Measurements from ENCODE around the gene SRBD1. TPM values are rescaled to one million over a fixed set of nuclear protein-coding genes. Genes with fewer than 3 reads are reported as not detected.

The SRBD1 gene
- total RNA-seq, 3 donors from 2014 or later: 21.1 to 30.2 (median 21.9) TPM

- Histone ChIP-seq H3K4me3 (no peak overlapping the region), H3K9me3 (no peaks in the 10 kb centered on the region), H3K4me1 (no peaks in the 10 kb centered on the region), H3K36me3 (no peaks in the 10 kb centered on the region), H3K27ac (no peak overlapping the region), H3K27me3 (no peaks in the 10 kb centered on the region)
- intact Hi-C loops (cut with DNase I; ENCODE audit: low total_unique reads): no loop called here
- no peak for DNase-seq (ENCODE audit: low spot score in 2 of 2)
- TF ChIP-seq POLR2A (IDR thresholded peaks at IDR 0.05): no peak
- no peak for TF ChIP-seq POLR2AphosphoS5 (IDR thresholded peaks at IDR 0.05)
- TF ChIP-seq CTCF (IDR thresholded peaks at IDR 0.05): no peak
These were observed 168.1 kb downstream of the SRBD1 start for GRCh38 chr2:45443012-45443411.

- H3K4me1 ChIP-seq: no peaks in the 10 kb centered on the region
These were observed 169.0 kb downstream of the SRBD1 start for GRCh38 chr2:45442026-45442425.

GRCh38 chr2:45441571-45441970 is 169.5 kb downstream of the SRBD1 start:
- intact Hi-C loops (cut with DNase I; ENCODE audit: low total_unique reads): no loop called here
- TF ChIP-seq POLR2A (IDR thresholded peaks at IDR 0.05): no peak
- TF ChIP-seq CTCF (IDR thresholded peaks at IDR 0.05): no peak
- TF ChIP-seq POLR2AphosphoS5 (IDR thresholded peaks at IDR 0.05): no peak
- no peak overlapping the region for H3K4me3 ChIP-seq
- H3K4me1 ChIP-seq: no peaks in the 10 kb centered on the region
- no peaks in the 10 kb centered on the region for H3K9me3 ChIP-seq
- no peaks in the 10 kb centered on the region for H3K27me3 ChIP-seq
- no peak for DNase-seq (ENCODE audit: low spot score in 2 of 2)
- H3K27ac ChIP-seq: no peak overlapping the region
- H3K36me3 ChIP-seq: no peaks in the 10 kb centered on the region

More at GRCh38 chr2:45442026-45442425, 169.0 kb downstream of the SRBD1 start:
- H3K9me3 ChIP-seq: no peaks in the 10 kb centered on the region
- H3K4me3 ChIP-seq: no peak overlapping the region
- DNase-seq (ENCODE audit: low spot score in 2 of 2): no peak
- no peak for TF ChIP-seq POLR2A (IDR thresholded peaks at IDR 0.05)
- no peak for TF ChIP-seq POLR2AphosphoS5 (IDR thresholded peaks at IDR 0.05)
- no peak for TF ChIP-seq CTCF (IDR thresholded peaks at IDR 0.05)
- intact Hi-C loops (cut with DNase I; ENCODE audit: low total_unique reads): no loop called here
- H3K27ac ChIP-seq: no peak overlapping the region
- H3K36me3 ChIP-seq: no peaks in the 10 kb centered on the region
- H3K27me3 ChIP-seq: no peaks in the 10 kb centered on the region

GRCh38 chr2:45439788-45440773 is 171.0 kb downstream of the SRBD1 start:
- no peak for DNase-seq (ENCODE audit: low spot score in 2 of 2)
- intact Hi-C loops (cut with DNase I; ENCODE audit: low total_unique reads): no loop called here
- Histone ChIP-seq H3K4me1 (no peaks in the 10 kb centered on the region), H3K4me3 (no peak overlapping the region), H3K27me3 (no peaks in the 10 kb centered on the region), H3K9me3 (no peaks in the 10 kb centered on the region), H3K36me3 (no peaks in the 10 kb centered on the region), H3K27ac (no peak overlapping the region)
- TF ChIP-seq POLR2AphosphoS5 (IDR thresholded peaks at IDR 0.05) (no peak), POLR2A (IDR thresholded peaks at IDR 0.05) (no peak), CTCF (IDR thresholded peaks at IDR 0.05) (no peak)

Data from breast epithelium (tissue), 4 donors.